Fibroblast of peridontal ligament (primary cell): Measurements from ENCODE around the gene SUPT3H.

ENCODE experiments used
- DNase-seq: peaks from one replicate; pipeline ENCODE4 v3.0.0-alpha.2; 2010; ENCODE audit errors: extremely low read depth

Gene SUPT3H

GRCh38 chr6:45002390-45003105, 375.2 kb downstream of the SUPT3H start:
- DNase-seq, result peak; percentile 62

- peak; percentile 64 for DNase-seq
Observed at GRCh38 chr6:45001663-45002062, 376.1 kb downstream of the SUPT3H start.

GRCh38 chr6:45000833-45001232, 376.9 kb downstream of the SUPT3H start:
- DNase-seq, result no peak

GRCh38 chr6:44999066-44999465, 378.7 kb downstream of the SUPT3H start:
- no peak for DNase-seq

- no peak for DNase-seq
Observed at GRCh38 chr6:44995486-44996132, 382.1 kb downstream of the SUPT3H start.

GRCh38 chr6:44989391-44989790, 388.3 kb downstream of the SUPT3H start:
- no peak for DNase-seq

GRCh38 chr6:44985006-44985405, 392.7 kb downstream of the SUPT3H start:
- no peak for DNase-seq

GRCh38 chr6:44983467-44984365, 394.0 kb downstream of the SUPT3H start:
- no peak for DNase-seq

- no peak for DNase-seq
Observed at GRCh38 chr6:44980841-44981240, 396.9 kb downstream of the SUPT3H start.

- peak; percentile 45 for DNase-seq
Observed at GRCh38 chr6:44976677-44977641, 400.8 kb downstream of the SUPT3H start.

- DNase-seq, result no peak
Observed at GRCh38 chr6:44974511-44974910, 403.2 kb downstream of the SUPT3H start.

GRCh38 chr6:44972709-44973108, 405.0 kb downstream of the SUPT3H start:
- no peak for DNase-seq

GRCh38 chr6:44969446-44970185, 408.1 kb downstream of the SUPT3H start:
- peak; percentile 59 for DNase-seq

- peak; percentile 58 for DNase-seq
Observed at GRCh38 chr6:44967481-44967880, 410.3 kb downstream of the SUPT3H start.

GRCh38 chr6:44966449-44967092, 411.2 kb downstream of the SUPT3H start:
- DNase-seq, result peak; percentile 60

GRCh38 chr6:44965708-44966107, 412.0 kb downstream of the SUPT3H start:
- no peak for DNase-seq

GRCh38 chr6:44960898-44961297, 416.8 kb downstream of the SUPT3H start:
- DNase-seq, result peak; percentile 19

GRCh38 chr6:44959651-44960050, 418.1 kb downstream of the SUPT3H start:
- no peak for DNase-seq

- DNase-seq, result no peak
Observed at GRCh38 chr6:44957156-44957555, 420.6 kb downstream of the SUPT3H start.

- peak; percentile 37 for DNase-seq
Observed at GRCh38 chr6:44956396-44956795, 421.3 kb downstream of the SUPT3H start.
